HG03575 (cell line): Measurements from ENCODE around the gene GREM2.

Experiments used
- ATAC-seq: cut with Tn5 transposase; IDR thresholded peaks from one replicate; pipeline ENCODE4 v1.9.1; 2021; ENCODE audit not compliant: unreplicated experiment, insufficient number of reproducible peaks, low FRiP score; ENCODE audit errors: extremely low read depth

GREM2 gene

GRCh38 chr1:240511789-240512188 lies 100.2 kb downstream of the GREM2 start:
- no peak for ATAC-seq

DNA sequence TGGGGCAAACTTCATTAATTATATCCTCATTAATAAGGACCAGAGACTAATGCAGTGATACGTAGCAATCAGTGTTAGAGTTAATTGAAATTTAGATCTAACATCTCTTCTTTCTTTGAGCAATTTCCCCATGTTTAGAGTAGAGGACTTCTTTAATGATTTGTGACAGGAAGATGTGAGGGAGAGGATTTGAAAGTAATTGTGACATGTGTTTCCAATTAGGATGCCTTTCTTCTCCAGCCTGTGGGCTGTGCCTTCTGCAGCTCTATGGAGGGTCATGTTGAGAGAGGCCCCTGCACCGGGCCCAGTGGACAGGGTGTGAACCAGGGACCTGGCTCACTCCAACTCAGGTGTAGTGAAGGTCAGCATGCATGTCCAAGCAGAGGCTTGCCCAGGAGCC lies 103.0 kb downstream of the GREM2 start:
- no peak for ATAC-seq

- no peak for ATAC-seq
Measured at GRCh38 chr1:240508201-240508600, 103.8 kb downstream of the GREM2 start.

- ATAC-seq = no peak
Measured at GRCh38 chr1:240506176-240506575, 105.8 kb downstream of the GREM2 start.

GRCh38 chr1:240503558-240503957 lies 108.4 kb downstream of the GREM2 start:
- ATAC-seq = no peak

DNA sequence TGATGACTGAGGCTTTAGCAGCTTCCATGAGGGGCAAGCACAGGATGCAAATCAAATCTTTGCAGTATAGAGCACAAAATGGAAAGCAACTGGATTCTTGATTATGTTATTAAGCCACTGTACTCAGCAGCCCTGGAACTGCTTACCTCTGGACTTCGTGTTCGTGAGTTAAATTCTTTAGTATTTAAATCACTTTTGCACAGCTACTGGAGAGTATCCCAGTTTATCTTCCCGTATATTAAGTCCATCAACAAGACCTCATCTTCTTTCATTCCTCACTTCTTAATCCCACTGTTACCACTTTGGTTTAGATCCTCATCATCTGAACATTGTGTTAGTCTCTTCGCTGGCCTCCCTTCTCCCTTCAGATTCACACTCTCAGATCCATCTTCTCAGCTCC lies 108.9 kb downstream of the GREM2 start:
- no peak for ATAC-seq

DNA sequence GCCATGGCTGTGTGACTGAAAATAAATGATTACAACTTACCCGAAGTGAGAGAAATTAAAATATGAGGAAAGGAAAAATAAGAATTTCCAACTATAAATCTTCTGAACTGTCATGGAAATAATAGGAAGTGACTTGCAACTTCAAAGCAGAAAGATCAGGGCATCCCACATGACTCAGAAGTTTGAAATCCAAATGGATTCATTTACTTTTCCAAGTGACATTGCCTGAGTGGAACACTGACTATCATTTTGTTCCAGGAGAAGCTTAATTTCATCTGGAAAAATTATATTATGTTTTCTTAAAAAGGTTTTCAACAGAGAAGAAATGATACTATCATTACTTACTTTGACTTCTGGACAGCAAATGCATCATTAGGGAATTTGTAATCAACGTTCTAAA lies 110.8 kb downstream of the GREM2 start:
- no peak for ATAC-seq

GRCh38 chr1:240500647-240501046 lies 111.3 kb downstream of the GREM2 start:
- no peak for ATAC-seq

- ATAC-seq = no peak
Measured at GRCh38 chr1:240499012-240499411, 112.9 kb downstream of the GREM2 start.

GRCh38 chr1:240498335-240498734 lies 113.6 kb downstream of the GREM2 start:
- no peak for ATAC-seq

DNA sequence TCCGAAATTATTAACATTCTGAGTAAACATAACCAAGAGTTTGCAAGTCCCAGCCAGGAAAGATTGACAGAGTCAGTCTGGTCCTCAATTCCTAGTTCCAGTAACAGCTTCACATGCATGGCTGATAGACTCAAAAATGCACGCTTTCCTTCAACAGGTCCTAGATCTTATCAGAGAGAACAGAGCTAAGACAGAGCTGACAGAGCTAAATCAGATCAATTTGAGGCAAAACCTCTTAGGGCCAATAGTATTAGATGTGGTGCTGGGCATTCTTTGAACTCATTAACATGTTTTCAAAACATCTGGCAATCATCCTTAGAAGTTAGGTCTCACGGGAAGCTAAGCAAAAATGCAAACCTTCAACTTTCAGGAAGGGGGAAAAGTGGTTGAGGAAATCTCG lies 114.0 kb downstream of the GREM2 start:
- ATAC-seq = no peak

DNA sequence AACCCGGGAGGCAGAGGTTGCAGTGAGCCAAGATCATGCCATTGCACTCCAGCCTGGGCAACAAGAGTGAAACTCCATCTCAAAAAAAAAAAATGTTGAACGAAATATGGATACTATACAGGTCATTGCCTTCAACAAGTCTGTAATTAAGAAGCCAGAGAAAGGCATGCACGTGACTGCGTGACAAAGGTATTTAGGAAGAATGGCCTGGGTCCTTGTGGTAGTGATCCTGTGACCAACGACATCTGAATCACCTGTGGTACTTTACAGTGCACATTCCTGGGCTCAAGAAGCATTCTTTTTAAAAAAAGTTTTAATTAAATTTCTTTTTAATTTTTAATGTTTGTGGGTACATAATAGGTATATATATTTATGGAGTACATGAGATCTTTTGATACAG lies 115.0 kb downstream of the GREM2 start:
- ATAC-seq = no peak

DNA sequence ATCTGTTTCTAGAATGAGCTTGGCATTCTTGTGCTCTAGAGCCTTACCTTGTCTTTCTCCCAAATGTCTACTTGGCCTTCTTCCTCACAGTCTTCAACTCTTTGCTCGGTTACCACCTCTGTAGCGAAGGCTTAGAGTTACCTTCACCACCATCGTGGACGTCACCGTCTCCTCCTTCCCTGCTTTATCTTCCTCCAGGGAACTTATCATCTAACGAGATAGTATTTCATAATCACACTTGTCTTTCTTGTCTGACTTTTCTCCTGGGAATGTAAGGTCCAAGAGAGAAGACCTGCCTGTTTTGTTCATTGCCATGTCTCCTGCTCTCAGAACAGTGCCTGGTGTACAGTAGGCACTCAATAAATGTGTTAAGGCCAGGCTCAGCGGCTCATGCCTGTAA lies 115.6 kb downstream of the GREM2 start:
- no peak for ATAC-seq

DNA sequence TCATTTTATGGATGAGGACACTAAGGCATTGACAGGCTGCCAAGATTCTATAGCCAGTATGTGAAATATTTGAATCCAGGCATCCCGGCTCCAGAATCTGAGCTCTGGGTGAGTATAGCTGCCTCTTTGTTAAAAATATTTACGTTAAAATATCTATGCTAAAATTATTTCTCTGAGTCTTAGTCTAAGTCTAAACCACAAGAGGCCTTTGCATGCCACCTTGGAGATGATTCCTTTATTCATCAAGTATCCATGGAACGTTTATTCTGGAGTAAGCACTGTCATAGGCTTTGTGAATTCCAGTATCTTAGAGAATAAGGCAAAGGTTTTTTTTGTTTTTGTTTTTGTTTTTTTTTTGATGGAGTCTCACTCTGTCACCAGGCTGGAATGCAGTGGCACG lies 116.4 kb downstream of the GREM2 start:
- ATAC-seq = no peak

DNA sequence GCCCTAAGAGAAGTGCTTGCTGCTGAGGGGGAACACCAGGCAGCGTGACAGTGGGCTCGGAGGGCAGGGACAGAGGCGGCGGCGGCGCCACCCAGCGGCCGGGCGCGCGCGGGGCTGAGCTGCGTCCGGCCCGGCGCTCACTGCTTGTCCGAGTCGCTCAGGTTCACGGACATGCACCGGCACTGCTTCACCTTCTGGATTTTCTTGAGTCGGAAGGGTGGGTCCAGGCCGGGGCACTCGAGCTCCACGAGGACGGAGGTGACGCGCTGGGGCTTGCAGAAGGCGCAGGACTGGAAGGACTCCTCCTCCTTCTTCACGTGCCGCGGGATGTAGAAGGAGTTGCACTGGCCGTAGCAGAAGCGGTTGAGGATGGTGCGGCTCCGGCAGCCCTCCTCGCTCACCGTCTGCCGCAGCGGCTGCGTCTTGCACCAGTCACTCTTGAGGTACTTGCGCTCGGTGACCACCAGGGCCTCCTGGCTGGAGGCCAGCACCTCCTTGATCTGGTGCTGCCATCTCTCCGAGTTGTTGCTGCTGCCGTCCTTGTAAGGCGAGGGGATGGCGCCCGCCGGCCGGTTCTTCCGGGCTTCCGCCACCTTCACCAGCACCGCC lies 119.0 kb downstream of the GREM2 start:
- ATAC-seq = no peak

GRCh38 chr1:240491796-240492195 lies 120.2 kb downstream of the GREM2 start:
- no peak for ATAC-seq

GRCh38 chr1:240491156-240491555 lies 120.8 kb downstream of the GREM2 start:
- no peak for ATAC-seq

DNA sequence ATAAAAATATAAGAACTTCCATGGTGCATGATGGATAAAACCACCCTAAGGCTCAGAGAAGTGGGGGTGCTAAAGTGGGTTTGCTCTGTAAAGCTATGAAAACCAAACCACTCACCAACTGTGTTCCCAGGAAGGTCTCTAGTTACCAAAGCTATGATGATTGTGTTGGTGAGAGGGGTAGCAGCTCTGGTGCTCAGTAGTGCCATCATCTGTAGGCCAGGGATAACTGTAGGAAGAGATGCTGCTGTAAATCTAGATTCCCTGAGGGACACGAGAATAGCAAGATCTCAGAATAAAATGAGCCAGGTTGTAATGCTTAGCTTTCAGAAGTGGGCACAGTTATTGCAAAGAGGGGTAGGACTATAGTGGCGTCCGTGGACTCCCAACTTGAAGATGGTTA lies 124.5 kb downstream of the GREM2 start:
- no peak for ATAC-seq

DNA sequence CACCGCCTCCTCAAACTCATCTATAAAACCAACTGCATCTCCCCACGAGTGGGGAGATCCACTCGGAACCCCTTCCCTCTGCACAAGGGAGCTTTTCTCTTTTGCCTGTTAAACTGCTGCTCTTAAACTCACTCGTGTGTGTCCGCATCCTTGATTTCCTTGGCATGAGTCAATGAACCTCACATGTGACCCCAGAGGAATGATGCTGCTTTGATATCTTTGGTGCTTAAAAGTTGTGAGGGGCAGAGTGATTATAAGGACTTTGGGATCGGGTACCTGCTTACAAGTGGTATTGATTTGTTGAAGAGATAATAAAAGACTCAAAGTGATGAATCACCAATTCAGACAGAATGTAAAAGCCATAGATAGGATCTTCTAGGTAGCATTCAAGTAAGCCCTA lies 125.3 kb downstream of the GREM2 start:
- ATAC-seq = no peak

GRCh38 chr1:240484804-240485443 lies 127.0 kb downstream of the GREM2 start:
- ATAC-seq = no peak

- no peak for ATAC-seq
Measured at GRCh38 chr1:240478536-240478935, 133.4 kb downstream of the GREM2 start.
